ENCODE measurements around the gene TIGD7. TPM values are rescaled to one million over a fixed set of nuclear protein-coding genes. Genes with fewer than 3 reads are reported as not detected.

Gene TIGD7
- total RNA-seq, 1 experiment from 2014 or later = 4.2 TPM

DNA sequence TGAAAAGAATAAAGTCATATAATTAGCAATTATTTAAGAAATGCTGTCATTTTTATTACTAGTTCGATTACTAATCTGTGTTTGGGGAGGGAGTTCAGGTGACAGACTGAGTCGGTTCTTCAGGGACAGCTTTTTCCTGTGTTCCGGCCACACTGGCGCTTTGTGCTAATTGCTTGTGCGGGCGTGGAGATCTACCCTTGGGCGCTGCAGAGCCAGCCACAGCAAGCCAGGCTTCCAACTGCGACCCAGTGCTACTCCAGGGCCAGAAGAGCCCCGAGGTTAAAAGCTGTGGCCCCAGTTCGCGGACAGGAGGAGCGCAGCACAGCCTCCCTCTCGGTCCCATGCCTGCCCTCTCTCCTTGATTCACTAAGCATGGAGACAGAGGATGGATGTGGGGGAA lies 43.9 kb upstream of the TIGD7 start:
- H2BK20ac ChIP-seq (ENCODE audit: low read depth, low read length, poor library complexity, severe bottlenecking) = no peak overlapping the region
- H2BK120ac ChIP-seq (ENCODE audit: low read depth, low read length, poor library complexity, severe bottlenecking) = no peak overlapping the region
- no peak overlapping the region for H2AK5ac ChIP-seq (ENCODE audit: insufficient read length, low read length)
- Mint-ChIP-seq H3K27me3 (ENCODE audit: low read depth) (peaks cover 14% of the 10 kb centered on the region), H3K9me3 (peaks cover 58 to 71% of the 10 kb centered on the region in 2 experiments), H3K36me3 (ENCODE audit: insufficient read depth in 1 of 3, low read depth in 3 of 3) (no peaks in the 10 kb centered on the region), H3K27ac (no peak overlapping the region), H3K4me1 (no peaks in the 10 kb centered on the region), H3K4me3 (no peak overlapping the region)
- no peaks in the 10 kb centered on the region for H3K23me2 ChIP-seq (ENCODE audit: insufficient read length, low read depth, low read length, poor library complexity, severe bottlenecking)
- peaks cover 11% of the 10 kb centered on the region for H3K9me3 ChIP-seq (ENCODE audit: control insufficient read depth, low read depth, low read length)
- no peak overlapping the region for H3K4ac ChIP-seq (ENCODE audit: low read depth, low read length)
- no peak overlapping the region for H3K18ac ChIP-seq (ENCODE audit: insufficient read length, low read depth, low read length)
- H3K27ac ChIP-seq (ENCODE audit: insufficient read length, low read depth, low read length) = no peak overlapping the region
- no peaks in the 10 kb centered on the region for H3K79me2 ChIP-seq (ENCODE audit: insufficient read depth, low read length)
- no peaks in the 10 kb centered on the region for H4K20me1 ChIP-seq (ENCODE audit: control insufficient read depth, insufficient read depth, insufficient read length)
- H3K23ac ChIP-seq (ENCODE audit: insufficient read length, low read depth, low read length) = no peak overlapping the region
- H3K79me1 ChIP-seq (ENCODE audit: insufficient read depth, low read depth, low read length, poor library complexity, severe bottlenecking) = no peaks in the 10 kb centered on the region
- no peak overlapping the region for H2AFZ ChIP-seq (ENCODE audit: low read length)
- WGBS (ENCODE audit: extremely low coverage, insufficient read length, low lambda C conversion rate) = no CpG with 5 or more reads among the region's 13 CpGs
- H3K4me1 ChIP-seq (ENCODE audit: insufficient read depth, low read length) = no peaks in the 10 kb centered on the region
- no peak overlapping the region for H4K91ac ChIP-seq (ENCODE audit: insufficient read length, low read depth, low read length)
- H3K9ac ChIP-seq (ENCODE audit: extremely low read depth, insufficient read length, low read length) = no peak overlapping the region
- no peak overlapping the region for H4K8ac ChIP-seq (replicated peaks; ENCODE audit: insufficient read length, low read depth, low read length)
- H2BK5ac ChIP-seq (ENCODE audit: insufficient read length, low read length) = no peak overlapping the region
- H3K4me2 ChIP-seq (ENCODE audit: insufficient read depth, insufficient read length, low read length) = no peak overlapping the region
- no peak overlapping the region for H3K56ac ChIP-seq (ENCODE audit: insufficient read length, low read depth, low read length)
- no peak overlapping the region for H2BK15ac ChIP-seq (ENCODE audit: low read depth, low read length)
- no peak overlapping the region for H2BK12ac ChIP-seq (ENCODE audit: insufficient read length, low read depth, low read length)
- H4K5ac ChIP-seq (ENCODE audit: insufficient read length, low read depth, low read length) = no peak overlapping the region
- no peak overlapping the region for H3K14ac ChIP-seq (ENCODE audit: insufficient read depth, low read length)
- DNase-seq = no peak
- TF ChIP-seq, protein P1, sequence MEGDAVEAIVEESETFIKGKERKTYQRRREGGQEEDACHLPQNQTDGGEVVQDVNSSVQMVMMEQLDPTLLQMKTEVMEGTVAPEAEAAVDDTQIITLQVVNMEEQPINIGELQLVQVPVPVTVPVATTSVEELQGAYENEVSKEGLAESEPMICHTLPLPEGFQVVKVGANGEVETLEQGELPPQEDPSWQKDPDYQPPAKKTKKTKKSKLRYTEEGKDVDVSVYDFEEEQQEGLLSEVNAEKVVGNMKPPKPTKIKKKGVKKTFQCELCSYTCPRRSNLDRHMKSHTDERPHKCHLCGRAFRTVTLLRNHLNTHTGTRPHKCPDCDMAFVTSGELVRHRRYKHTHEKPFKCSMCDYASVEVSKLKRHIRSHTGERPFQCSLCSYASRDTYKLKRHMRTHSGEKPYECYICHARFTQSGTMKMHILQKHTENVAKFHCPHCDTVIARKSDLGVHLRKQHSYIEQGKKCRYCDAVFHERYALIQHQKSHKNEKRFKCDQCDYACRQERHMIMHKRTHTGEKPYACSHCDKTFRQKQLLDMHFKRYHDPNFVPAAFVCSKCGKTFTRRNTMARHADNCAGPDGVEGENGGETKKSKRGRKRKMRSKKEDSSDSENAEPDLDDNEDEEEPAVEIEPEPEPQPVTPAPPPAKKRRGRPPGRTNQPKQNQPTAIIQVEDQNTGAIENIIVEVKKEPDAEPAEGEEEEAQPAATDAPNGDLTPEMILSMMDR (conservative IDR thresholded peaks at IDR 0.05) = no peak
- no peaks in the 10 kb centered on the region for H3K27me3 ChIP-seq (ENCODE audit: insufficient read depth, low read length)
- no peak overlapping the region for H3T11ph ChIP-seq (ENCODE audit: low read length)

Data from H9 (cell line).